Endodermal cell (in vitro differentiated cells): ENCODE data around the gene ARHGEF6. TPM values are rescaled to one million over a fixed set of nuclear protein-coding genes. Genes with fewer than 3 reads are reported as not detected.

ENCODE experiments used
- DNase-seq: peaks from one replicate; pipeline ENCODE4 v3.0.0-alpha.2; 2017
- H3K27ac ChIP-seq: 2 replicates; pipeline ENCODE4 v1.5.1; 2013; ENCODE audit warnings: mild to moderate bottlenecking, low read depth, low read length, moderate library complexity
- H3K27me3 ChIP-seq: 2 replicates; pipeline ENCODE4 v1.6.1; 2013; ENCODE audit warnings: mild to moderate bottlenecking, low read length, moderate library complexity; ENCODE audit not compliant: insufficient read depth, control insufficient read depth, poor library complexity, severe bottlenecking
- H3K36me3 ChIP-seq: 2 replicates; pipeline ENCODE4 v1.7.0; 2013; ENCODE audit warnings: mild to moderate bottlenecking, low read length, moderate library complexity; ENCODE audit not compliant: control insufficient read depth, insufficient read depth
- H3K4me1 ChIP-seq: one replicate; pipeline ENCODE4 v1.7.0; 2013; ENCODE audit warnings: low read length; ENCODE audit not compliant: control insufficient read depth, insufficient read depth
- H3K4me3 ChIP-seq: 2 replicates; pipeline ENCODE4 v1.5.1; 2013; ENCODE audit warnings: mild to moderate bottlenecking, low read length, moderate library complexity
- H3K9ac ChIP-seq: 2 replicates; pipeline ENCODE4 v1.6.1; 2013; ENCODE audit warnings: mild to moderate bottlenecking, low read length, moderate library complexity; ENCODE audit not compliant: poor library complexity, severe bottlenecking; ENCODE audit errors: extremely low read depth
- H3K9me3 ChIP-seq: 2 replicates; pipeline ENCODE4 v1.6.1; 2013; ENCODE audit warnings: mild to moderate bottlenecking, low read length, moderate library complexity; ENCODE audit not compliant: control insufficient read depth
- H3K27ac Mint-ChIP-seq: 2 replicates; pipeline ENCODE4 v1.8.0; 2020; ENCODE audit warnings: mixed read lengths
- H3K27me3 Mint-ChIP-seq: 2 replicates; pipeline ENCODE4 v1.8.0; 2021; ENCODE audit warnings: mild to moderate bottlenecking, mixed read lengths; ENCODE audit not compliant: insufficient read depth
- H3K36me3 Mint-ChIP-seq: 2 replicates; pipeline ENCODE4 v1.8.0; 2020; ENCODE audit warnings: low read depth, mixed read lengths
- H3K4me1 Mint-ChIP-seq: 2 replicates; pipeline ENCODE4 v1.8.0; 2020; ENCODE audit warnings: mixed read lengths
- H3K4me3 Mint-ChIP-seq: 2 replicates; pipeline ENCODE4 v1.8.0; 2020; ENCODE audit warnings: mild to moderate bottlenecking, moderate library complexity, mixed read lengths
- H3K9me3 Mint-ChIP-seq: 2 replicates; pipeline ENCODE4 v1.8.0; 2020; ENCODE audit warnings: mild to moderate bottlenecking, mixed read lengths
- CTCF ChIP-seq: fragments of 200-600 bp; sonication (generic); conservative IDR thresholded peaks from 2 replicates; pipeline ENCODE4 v1.5.0; 2021; ENCODE audit warnings: antibody characterized with exemption, mild to moderate bottlenecking
- WGBS, 2 experiments: methylation state at CpG; one replicate each; pipeline versions ENCODE4 v1.1.5 to v1.1.7; 2013; ENCODE audit warnings: missing lambda C conversion rate in 2 of 2, mixed read lengths in 1 of 2; ENCODE audit not compliant: insufficient coverage in 1 of 2, insufficient read length in 1 of 2; 5-methylcytosine and 5-hydroxymethylcytosine counted together
- total RNA-seq, 2 donors: library from RNA; stranded (reverse); fragmentation: NEBNext Ultra II Directional in 1 of 2; extraction: Animal tissue kit (Norgen Biotek cat#: 25700) in 1 of 2; gene quantifications; 2 replicates in 1 of 2; 3 replicates in 1 of 2; pipeline ENCODE4 v1.2.1, GENCODE V29; 2021

The ARHGEF6 gene
- total RNA-seq, 2 donors from 2014 or later: 1.8 to 2.7 TPM

- 96% methylated on average over 1 of the region's 1 CpG; no CpG with 5 or more reads in 1 of the 2 experiments for WGBS, 2 experiments
- Histone ChIP-seq H3K9ac (no peak overlapping the region), H3K36me3 (no peaks in the 10 kb centered on the region), H3K4me1 (no peaks in the 10 kb centered on the region), H3K27me3 (no peaks in the 10 kb centered on the region), H3K27ac (no peak overlapping the region), H3K9me3 (no peaks in the 10 kb centered on the region), H3K4me3 (no peak overlapping the region)
- no peak for TF ChIP-seq CTCF
- Mint-ChIP-seq H3K4me1 (peaks cover 4% of the 10 kb centered on the region), H3K36me3 (no peaks in the 10 kb centered on the region), H3K9me3 (peaks cover 52% of the 10 kb centered on the region), H3K27ac (no peak overlapping the region), H3K4me3 (no peak overlapping the region), H3K27me3 (no peaks in the 10 kb centered on the region)
- DNase-seq: no peak
Measured at GRCh38 chrX:136697156-136697555, 83.6 kb downstream of the ARHGEF6 start.

DNA sequence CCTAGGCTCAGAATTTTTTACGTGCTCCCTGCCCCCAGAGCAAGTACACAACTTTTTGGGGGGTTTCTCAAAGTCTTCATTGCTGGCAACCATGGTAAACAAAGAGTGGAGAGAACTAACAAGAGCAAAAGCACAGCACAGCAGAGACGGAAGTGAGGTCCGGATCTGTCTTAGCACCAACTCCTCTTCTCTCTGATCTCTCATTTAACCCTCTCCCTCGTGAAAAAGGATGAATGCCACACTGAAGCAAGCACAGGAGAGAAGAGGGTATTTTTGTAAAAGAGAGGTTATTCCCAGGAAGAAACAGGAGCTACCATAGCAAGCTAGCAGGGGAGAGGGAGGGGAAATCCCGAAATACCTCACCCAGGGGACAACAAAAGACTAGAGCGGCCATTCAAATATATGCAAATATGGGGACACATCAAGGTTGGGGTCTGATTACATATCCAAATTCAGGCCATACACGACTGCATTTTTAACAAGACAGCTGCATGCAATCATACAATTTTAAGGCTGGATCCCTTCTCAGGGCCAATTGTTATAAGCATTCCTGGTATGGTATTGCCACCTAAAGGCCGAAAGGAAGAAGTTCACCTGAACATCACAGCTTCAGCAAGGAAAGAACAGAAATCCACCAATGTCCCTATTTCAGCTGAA is 86.2 kb downstream of the ARHGEF6 start:
- H3K27ac ChIP-seq: no peak overlapping the region
- WGBS, 2 experiments: 41% methylated on average over 7 of the region's 8 CpGs; no CpG with 5 or more reads in 1 of the 2 experiments
- no peaks in the 10 kb centered on the region for H3K27me3 ChIP-seq
- peak; percentile 50 for DNase-seq
- Mint-ChIP-seq H3K4me1 (peaks cover 4% of the 10 kb centered on the region), H3K36me3 (no peaks in the 10 kb centered on the region), H3K4me3 (no peak overlapping the region), H3K27ac (peak overlapping the region; percentile 68), H3K9me3 (peaks cover 43% of the 10 kb centered on the region), H3K27me3 (no peaks in the 10 kb centered on the region)
- no peak overlapping the region for H3K9ac ChIP-seq
- peak; percentile 87 for TF ChIP-seq CTCF
- no peak overlapping the region for H3K4me3 ChIP-seq
- H3K9me3 ChIP-seq: no peaks in the 10 kb centered on the region
- H3K4me1 ChIP-seq: no peaks in the 10 kb centered on the region
- no peaks in the 10 kb centered on the region for H3K36me3 ChIP-seq

DNA sequence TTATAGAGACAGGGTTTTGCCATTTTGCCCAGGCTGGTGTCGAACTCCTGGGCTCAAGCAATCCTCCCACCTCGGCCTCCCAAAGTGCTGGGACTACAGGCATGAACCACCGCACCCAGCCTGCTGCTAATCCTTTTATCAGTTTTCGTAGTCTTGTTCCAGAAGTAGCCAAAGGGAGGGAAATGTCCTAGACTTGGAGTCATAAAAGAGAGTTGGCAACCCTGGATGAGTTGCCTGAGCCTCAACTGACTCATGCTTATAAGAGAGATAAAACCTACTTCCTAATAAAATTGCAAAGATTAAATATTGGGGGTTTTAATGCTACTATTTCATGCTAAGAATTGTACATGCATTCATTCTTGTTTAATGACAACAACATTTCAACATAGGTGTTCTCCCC is 88.5 kb downstream of the ARHGEF6 start:
- no peak for DNase-seq
- H3K27ac ChIP-seq: no peak overlapping the region
- peaks cover 9% of the 10 kb centered on the region for H3K4me1 Mint-ChIP-seq
- no peaks in the 10 kb centered on the region for H3K36me3 Mint-ChIP-seq
- no peak for TF ChIP-seq CTCF
- no peaks in the 10 kb centered on the region for H3K27me3 Mint-ChIP-seq
- H3K4me3 Mint-ChIP-seq: no peak overlapping the region
- no peaks in the 10 kb centered on the region for H3K4me1 ChIP-seq
- no peak overlapping the region for H3K27ac Mint-ChIP-seq
- H3K9me3 Mint-ChIP-seq: peaks cover 34% of the 10 kb centered on the region
- H3K36me3 ChIP-seq: no peaks in the 10 kb centered on the region
- H3K4me3 ChIP-seq: no peak overlapping the region
- 91 to 100% methylated on average over 1 to 4 of the region's 4 CpGs for WGBS, 2 experiments
- no peak overlapping the region for H3K9ac ChIP-seq
- H3K27me3 ChIP-seq: no peaks in the 10 kb centered on the region
- H3K9me3 ChIP-seq: no peaks in the 10 kb centered on the region
